Heart left ventricle (tissue), 13 donors: ENCODE data around the gene MTOR.

Experiments used
- POLR2A ChIP-seq, 2 donors: fragments of 450-650 bp; IDR thresholded peaks; one replicate each; pipeline ENCODE4 v1.6.1; 2017; ENCODE audit warnings: antibody characterized with exemption in 2 of 2, mild to moderate bottlenecking in 2 of 2, moderate library complexity in 2 of 2
- TF ChIP-seq, protein P1 (sequence below), 12 donors: fragments of 200-600 bp; sonication (generic) in 4 of 12; IDR thresholded peaks; one replicate each; pipeline versions ENCODE4 v1.5.0 to v1.8.0; 2018 to 2022; ENCODE audit warnings: antibody characterized with exemption in 12 of 12, mild to moderate bottlenecking in 5 of 12
- donor health status: ischemic (EF 13 %, LVEDD 7.1; RV severe dilation, severe dysfunction).
- donor health status: DM: no; HTN: yes; CAD: no.
- donor health status: DM: no; HTN: no; CAD: no.
- donor health status: ischemic (EF 25% LVEDD 6.9; RV normal size, moderate dysfunction).
- donor health status: ischemic (EF 25% LVEDD 5.7; RV mildly dilated, moderate dysfunction).
- donor health status: ischemic (EF 35%, LVEDD 5.7; RV mildly dilated, moderate dysfunction).
- donor health status: nonischemic (EF 11% LVEDD 7.7; RV severe dilation, severe dysfunction).
- donor health status: DM: yes; HTN: yes; CAD: no.
- donor health status: PGD.
- donor health status: ischemic (EF 29% LVEDD 5.4; RV normal size, mild dysfunction).
- donor health status: nonischemic (EF 23%, LVEDD 6.1; RV moderate dilation, normal function).

GRCh38 chr1:11216074-11216473 lies 46.3 kb downstream of the MTOR start:
- no peak for TF ChIP-seq POLR2A (IDR thresholded peaks at IDR 0.05)
- TF ChIP-seq, protein P1, sequence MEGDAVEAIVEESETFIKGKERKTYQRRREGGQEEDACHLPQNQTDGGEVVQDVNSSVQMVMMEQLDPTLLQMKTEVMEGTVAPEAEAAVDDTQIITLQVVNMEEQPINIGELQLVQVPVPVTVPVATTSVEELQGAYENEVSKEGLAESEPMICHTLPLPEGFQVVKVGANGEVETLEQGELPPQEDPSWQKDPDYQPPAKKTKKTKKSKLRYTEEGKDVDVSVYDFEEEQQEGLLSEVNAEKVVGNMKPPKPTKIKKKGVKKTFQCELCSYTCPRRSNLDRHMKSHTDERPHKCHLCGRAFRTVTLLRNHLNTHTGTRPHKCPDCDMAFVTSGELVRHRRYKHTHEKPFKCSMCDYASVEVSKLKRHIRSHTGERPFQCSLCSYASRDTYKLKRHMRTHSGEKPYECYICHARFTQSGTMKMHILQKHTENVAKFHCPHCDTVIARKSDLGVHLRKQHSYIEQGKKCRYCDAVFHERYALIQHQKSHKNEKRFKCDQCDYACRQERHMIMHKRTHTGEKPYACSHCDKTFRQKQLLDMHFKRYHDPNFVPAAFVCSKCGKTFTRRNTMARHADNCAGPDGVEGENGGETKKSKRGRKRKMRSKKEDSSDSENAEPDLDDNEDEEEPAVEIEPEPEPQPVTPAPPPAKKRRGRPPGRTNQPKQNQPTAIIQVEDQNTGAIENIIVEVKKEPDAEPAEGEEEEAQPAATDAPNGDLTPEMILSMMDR (IDR thresholded peaks at IDR 0.05) = no peak
